ENCODE results near the gene DTX3.
"Not testable (repeated sequence)": the region's sequence is repeated elsewhere in the genome, so short reads cannot be mapped to it uniquely, and the experiment has no call there.

Gene DTX3

GRCh38 chr12:57637364-57637763, 32.7 kb downstream of the DTX3 start:
- DNase-seq: no peak

- no peak for DNase-seq
Measured at GRCh38 chr12:57638096-57638495, 33.5 kb downstream of the DTX3 start.

GRCh38 chr12:57640175-57641042, 35.8 kb downstream of the DTX3 start:
- DNase-seq: no peak

GRCh38 chr12:57641699-57642442, 37.2 kb downstream of the DTX3 start:
- DNase-seq: no peak

GRCh38 chr12:57645990-57646658, 41.5 kb downstream of the DTX3 start:
- not testable (repeated sequence) for DNase-seq

GRCh38 chr12:57646659-57647049, 42.0 kb downstream of the DTX3 start:
- DNase-seq: not testable (repeated sequence)

- no peak for DNase-seq
Measured at GRCh38 chr12:57654042-57654441, 49.4 kb downstream of the DTX3 start.

GRCh38 chr12:57655541-57656240, 51.1 kb downstream of the DTX3 start:
- no peak for DNase-seq

- DNase-seq: not testable (repeated sequence)
Measured at GRCh38 chr12:57656408-57656807, 51.8 kb downstream of the DTX3 start.

GRCh38 chr12:57657744-57658143, 53.1 kb downstream of the DTX3 start:
- DNase-seq: no peak

GRCh38 chr12:57658890-57659289, 54.3 kb downstream of the DTX3 start:
- DNase-seq: no peak
